ENCODE data around the gene RUBCNL. TPM values are rescaled to one million over a fixed set of nuclear protein-coding genes. Genes with fewer than 3 reads are reported as not detected.

Gene RUBCNL
- total and polyA plus RNA-seq, 2 donors (not counting 3 experiments of a cell fraction or from before 2014, with no cell fraction given), result not detected

DNA sequence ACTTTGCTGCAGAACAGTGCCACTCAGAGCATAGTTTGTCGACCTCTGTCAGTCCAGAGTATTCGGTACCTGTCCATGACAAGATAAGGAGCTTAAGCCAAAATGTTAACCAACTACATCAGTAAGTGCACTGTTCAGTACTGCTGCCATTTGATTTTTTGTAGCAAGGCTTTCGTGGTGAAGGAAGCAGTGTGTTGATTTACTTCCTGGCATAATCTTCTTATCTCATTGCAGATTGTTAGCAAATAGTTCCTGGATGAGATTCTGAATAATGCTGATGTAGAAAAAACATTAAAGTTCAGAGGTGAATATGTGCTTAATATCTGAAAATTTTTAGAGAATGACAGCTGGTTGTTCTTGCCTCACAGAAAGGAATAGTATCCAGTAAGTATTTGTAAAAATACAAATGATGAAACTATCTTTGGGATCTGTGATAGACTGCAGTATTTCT, 89.7 kb downstream of the RUBCNL start:
- Histone ChIP-seq H3K27me3 (ENCODE audit: control insufficient read depth in 2 of 2, insufficient read depth in 2 of 2, low read length in 2 of 2) (no peaks in the 10 kb centered on the region), H3K36me3 (ENCODE audit: control insufficient read depth in 2 of 2, extremely low read depth in 1 of 2, insufficient read depth in 2 of 2, low read length in 2 of 2) (no peaks in the 10 kb centered on the region), H3K4me3 (replicated peaks in 1 of 3; ENCODE audit: insufficient read depth in 1 of 3, low read depth in 1 of 3, low read length in 3 of 3) (no peak overlapping the region), H3K9me1 (replicated peaks; ENCODE audit: control insufficient read depth, extremely low read depth, insufficient read depth, low read length) (no peaks in the 10 kb centered on the region), H3K4me1 (ENCODE audit: control insufficient read depth, extremely low read depth, insufficient read depth, low read length) (peaks cover 29% of the 10 kb centered on the region), H3K9me3 (replicated peaks; ENCODE audit: control insufficient read depth, insufficient read depth, low read length) (no peaks in the 10 kb centered on the region), H3K9ac (replicated peaks; ENCODE audit: extremely low read depth, insufficient read depth, low read length) (no peak overlapping the region), H2AFZ (ENCODE audit: low read depth, low read length) (no peak overlapping the region), H3K4me2 (ENCODE audit: insufficient read depth, low read length) (peak overlapping the region; percentile 85), H4K20me1 (replicated peaks; ENCODE audit: control insufficient read depth, extremely low read depth, insufficient read depth, low read length) (no peaks in the 10 kb centered on the region), H3K27ac (ENCODE audit: insufficient read depth, low read depth, low read length) (peak overlapping the region; percentile 29), H3K79me2 (ENCODE audit: control insufficient read depth, insufficient read depth, low read length) (no peaks in the 10 kb centered on the region)
- dilution Hi-C loops (cut with MboI; ENCODE audit: extremely low pct_ligation_motif_present, low sequenced_read_pairs) (no loop called here), intact Hi-C loops (cut with micrococcal nuclease) (loop anchor here (2.0 to 5.0 kb wide), 2 partner anchors 13 to 170 kb away; no protein-coding TSS in a partner anchor)
- ChIA-PET POLR2A (no interaction called here), CTCF (interaction anchor here (0.9 to 1.2 kb wide), 3 partner anchors 24 to 423 kb away, joined by 3 read pairs; no protein-coding TSS in a partner anchor)
- FAIRE-seq, result no peak
- peak; percentile 56 for DNase-seq (ENCODE audit: low read depth, low spot score)
- no TSS peak for BruUV-seq (replicated peaks)
- TF ChIP-seq GATA2 (IDR thresholded peaks at IDR 0.05; ENCODE audit: insufficient read depth, insufficient read length, low read depth, low read length) (peak; percentile 78), POLR2A (IDR thresholded peaks at IDR 0.05; ENCODE audit: low read depth, low read length) (peak; percentile 39), FOS (IDR thresholded peaks at IDR 0.05; ENCODE audit: borderline replicate concordance, insufficient read depth, low read length) (no peak), JUN (IDR thresholded peaks at IDR 0.05; ENCODE audit: borderline replicate concordance, insufficient read depth, insufficient read length, low read depth) (peak; percentile 5), EZH2 (IDR thresholded peaks at IDR 0.05; ENCODE audit: borderline replicate concordance, low read depth, low read length, severe bottlenecking) (no peak), POLR2AphosphoS5 (IDR thresholded peaks at IDR 0.05; ENCODE audit: insufficient read depth, low read depth, low read length) (no peak)
- TF ChIP-seq, protein P1, sequence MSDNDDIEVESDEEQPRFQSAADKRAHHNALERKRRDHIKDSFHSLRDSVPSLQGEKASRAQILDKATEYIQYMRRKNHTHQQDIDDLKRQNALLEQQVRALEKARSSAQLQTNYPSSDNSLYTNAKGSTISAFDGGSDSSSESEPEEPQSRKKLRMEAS (IDR thresholded peaks at IDR 0.05; ENCODE audit: insufficient read depth, insufficient read length), result no peak

DNA sequence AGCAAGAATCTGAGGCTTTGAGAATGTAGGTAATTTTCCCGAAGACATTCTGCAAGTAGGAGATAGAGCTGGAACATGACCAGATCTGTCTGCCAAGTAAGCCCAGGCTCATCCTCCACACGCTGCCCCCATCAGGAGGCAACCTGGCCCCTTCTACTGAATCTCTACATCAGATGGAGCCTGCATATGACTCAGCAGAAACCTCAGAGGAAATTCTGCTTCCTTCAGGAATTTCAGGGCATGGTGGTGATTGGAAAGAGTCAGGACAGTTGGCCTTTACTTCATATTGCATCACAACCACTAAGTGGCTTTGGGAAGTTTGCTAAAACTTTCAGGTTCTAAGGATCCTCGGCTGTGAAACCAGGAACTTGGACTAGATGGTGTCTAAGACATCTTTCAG, 90.1 kb downstream of the RUBCNL start:
- H3K9ac ChIP-seq (replicated peaks; ENCODE audit: extremely low read depth, insufficient read depth, low read length), result no peak overlapping the region
- peaks cover 29% of the 10 kb centered on the region for H3K4me1 ChIP-seq (ENCODE audit: control insufficient read depth, extremely low read depth, insufficient read depth, low read length)
- BruUV-seq (replicated peaks), result no TSS peak
- TF ChIP-seq POLR2AphosphoS5 (IDR thresholded peaks at IDR 0.05; ENCODE audit: insufficient read depth, low read depth, low read length), result no peak
- TF ChIP-seq FOS (IDR thresholded peaks at IDR 0.05; ENCODE audit: borderline replicate concordance, insufficient read depth, low read length), result peak; percentile 56
- TF ChIP-seq, protein P1 (IDR thresholded peaks at IDR 0.05; ENCODE audit: insufficient read depth, insufficient read length), result no peak
- TF ChIP-seq EZH2 (IDR thresholded peaks at IDR 0.05; ENCODE audit: borderline replicate concordance, low read depth, low read length, severe bottlenecking), result no peak
- TF ChIP-seq, protein P2, sequence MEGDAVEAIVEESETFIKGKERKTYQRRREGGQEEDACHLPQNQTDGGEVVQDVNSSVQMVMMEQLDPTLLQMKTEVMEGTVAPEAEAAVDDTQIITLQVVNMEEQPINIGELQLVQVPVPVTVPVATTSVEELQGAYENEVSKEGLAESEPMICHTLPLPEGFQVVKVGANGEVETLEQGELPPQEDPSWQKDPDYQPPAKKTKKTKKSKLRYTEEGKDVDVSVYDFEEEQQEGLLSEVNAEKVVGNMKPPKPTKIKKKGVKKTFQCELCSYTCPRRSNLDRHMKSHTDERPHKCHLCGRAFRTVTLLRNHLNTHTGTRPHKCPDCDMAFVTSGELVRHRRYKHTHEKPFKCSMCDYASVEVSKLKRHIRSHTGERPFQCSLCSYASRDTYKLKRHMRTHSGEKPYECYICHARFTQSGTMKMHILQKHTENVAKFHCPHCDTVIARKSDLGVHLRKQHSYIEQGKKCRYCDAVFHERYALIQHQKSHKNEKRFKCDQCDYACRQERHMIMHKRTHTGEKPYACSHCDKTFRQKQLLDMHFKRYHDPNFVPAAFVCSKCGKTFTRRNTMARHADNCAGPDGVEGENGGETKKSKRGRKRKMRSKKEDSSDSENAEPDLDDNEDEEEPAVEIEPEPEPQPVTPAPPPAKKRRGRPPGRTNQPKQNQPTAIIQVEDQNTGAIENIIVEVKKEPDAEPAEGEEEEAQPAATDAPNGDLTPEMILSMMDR (IDR thresholded peaks at IDR 0.05; ENCODE audit: extremely low read depth in 1 of 2, insufficient read depth in 1 of 2, low read depth in 1 of 2, low read length in 2 of 2), result no peak
- TF ChIP-seq POLR2A (IDR thresholded peaks at IDR 0.05; ENCODE audit: low read depth, low read length), result no peak
- no peak for TF ChIP-seq MYC (IDR thresholded peaks at IDR 0.05; ENCODE audit: low read depth, low read length)
- peak; percentile 24 for TF ChIP-seq JUN (IDR thresholded peaks at IDR 0.05; ENCODE audit: borderline replicate concordance, insufficient read depth, insufficient read length, low read depth)
- peak; percentile 60 for TF ChIP-seq GATA2 (IDR thresholded peaks at IDR 0.05; ENCODE audit: insufficient read depth, insufficient read length, low read depth, low read length)
- DNase-seq (ENCODE audit: low read depth, low spot score) (peak; percentile 66), FAIRE-seq (peak; percentile 91)
- H3K4me3 ChIP-seq (replicated peaks in 1 of 3; ENCODE audit: insufficient read depth in 1 of 3, low read depth in 1 of 3, low read length in 3 of 3), result no peak overlapping the region
- dilution Hi-C loops (cut with MboI; ENCODE audit: extremely low pct_ligation_motif_present, low sequenced_read_pairs), result no loop called here
- ChIA-PET POLR2A (no interaction called here), CTCF (interaction anchor here (1.1 to 2.1 kb wide), 3 partner anchors 25 to 424 kb away, joined by 3 to 7 read pairs (median 5); no protein-coding TSS in a partner anchor)
- H2AFZ ChIP-seq (ENCODE audit: low read depth, low read length), result peak overlapping the region; percentile 11
- H3K4me2 ChIP-seq (ENCODE audit: insufficient read depth, low read length), result peak overlapping the region; percentile 85
- no peaks in the 10 kb centered on the region for H3K27me3 ChIP-seq (ENCODE audit: control insufficient read depth in 2 of 2, insufficient read depth in 2 of 2, low read length in 2 of 2)
- H3K27ac ChIP-seq (ENCODE audit: insufficient read depth, low read depth, low read length), result peak overlapping the region; percentile 29
- no peaks in the 10 kb centered on the region for H3K79me2 ChIP-seq (ENCODE audit: control insufficient read depth, insufficient read depth, low read length)
- no peaks in the 10 kb centered on the region for H3K36me3 ChIP-seq (ENCODE audit: control insufficient read depth in 2 of 2, extremely low read depth in 1 of 2, insufficient read depth in 2 of 2, low read length in 2 of 2)
- intact Hi-C loops (cut with micrococcal nuclease), result loop anchor here (2.0 to 5.0 kb wide), 2 partner anchors 14 to 170 kb away; no protein-coding TSS in a partner anchor
- no peaks in the 10 kb centered on the region for H4K20me1 ChIP-seq (replicated peaks; ENCODE audit: control insufficient read depth, extremely low read depth, insufficient read depth, low read length)
- no peaks in the 10 kb centered on the region for H3K9me1 ChIP-seq (replicated peaks; ENCODE audit: control insufficient read depth, extremely low read depth, insufficient read depth, low read length)
- H3K9me3 ChIP-seq (replicated peaks; ENCODE audit: control insufficient read depth, insufficient read depth, low read length), result no peaks in the 10 kb centered on the region
